GM12865 (cell line): Measurements from ENCODE around the gene MAN2B2.

ENCODE experiments used
- DNase-seq: peaks from one replicate; pipeline ENCODE4 v3.0.0; 2010; ENCODE audit warnings: low read depth
- H3K4me3 ChIP-seq: 2 replicates; pipeline ENCODE4 v1.5.1; 2011; ENCODE audit warnings: mild to moderate bottlenecking, low read depth, low read length, control low read depth
- CTCF ChIP-seq: IDR thresholded peaks from 2 replicates; pipeline ENCODE4 v1.5.1; 2011; ENCODE audit warnings: low read length, control low read depth, low read depth, inconsistent platforms; ENCODE audit not compliant: insufficient read depth; ENCODE audit errors: missing control alignments

The MAN2B2 gene

GRCh38 chr4:6549890-6550620 lies 24.9 kb upstream of the MAN2B2 start:
- no peak for TF ChIP-seq CTCF
- H3K4me3 ChIP-seq, result no peak overlapping the region
- no peak for DNase-seq

GRCh38 chr4:6550821-6551220 lies 24.2 kb upstream of the MAN2B2 start:
- no peak for DNase-seq
- TF ChIP-seq CTCF, result no peak
- no peak overlapping the region for H3K4me3 ChIP-seq

GRCh38 chr4:6551660-6552059 lies 23.3 kb upstream of the MAN2B2 start:
- no peak overlapping the region for H3K4me3 ChIP-seq
- DNase-seq, result no peak
- no peak for TF ChIP-seq CTCF

- no peak for TF ChIP-seq CTCF
- no peak for DNase-seq
These were observed 19.5 kb upstream of the MAN2B2 start for GRCh38 chr4:6555519-6555918.

GRCh38 chr4:6556263-6556662 lies 18.7 kb upstream of the MAN2B2 start:
- TF ChIP-seq CTCF, result no peak
- no peak overlapping the region for H3K4me3 ChIP-seq
- DNase-seq, result no peak

More at GRCh38 chr4:6555519-6555918, 19.5 kb upstream of the MAN2B2 start:
- no peak overlapping the region for H3K4me3 ChIP-seq

- no peak for TF ChIP-seq CTCF
- no peak for DNase-seq
- H3K4me3 ChIP-seq, result no peak overlapping the region
These were observed 17.8 kb upstream of the MAN2B2 start for GRCh38 chr4:6557185-6557584.

- TF ChIP-seq CTCF, result no peak
- H3K4me3 ChIP-seq, result no peak overlapping the region
- no peak for DNase-seq
These were observed 17.1 kb upstream of the MAN2B2 start for GRCh38 chr4:6557856-6558255.
